HepG2 (cell line): ENCODE measurements around the gene AGBL3. TPM values are rescaled to one million over a fixed set of nuclear protein-coding genes. Genes with fewer than 3 reads are reported as not detected.

ENCODE experiments used
- ATAC-seq: fragments of 200-7000 bp; cut with Tn5 transposase; 3 replicates; pipeline ENCODE4 v1.9.1; 2020; ENCODE audit warnings: mild to moderate bottlenecking, moderate library complexity
- BruUV-seq: library from RNA; stranded (reverse); fragments of 400-500 nt; replicated peaks from 2 replicates; lab custom pipeline; 2021; lab: Mats Ljungman, UMichigan
- CTCF ChIA-PET: fragments of 300-600 bp; formaldehyde crosslinking; extraction: SDS; loops from one replicate; lab custom pipeline; 2021; ENCODE audit warnings: low total read pairs, inconsistent platforms, low intra/inter-chr PET ratio; lab: Yijun Ruan, JAX
- POLR2A ChIA-PET: fragments of 350-600 bp; sonication (Branson Sonifier 250); formaldehyde crosslinking; loops from one replicate; lab custom pipeline; 2020; ENCODE audit warnings: antibody characterized with exemption, inconsistent platforms; lab: Yijun Ruan, JAX
- DNase-seq: peaks from one replicate; pipeline ENCODE4 v3.0.0-alpha.2; 2015; ENCODE audit warnings: low spot score
- FAIRE-seq: peaks from 3 replicates; lab custom pipeline; 2011; peaks lifted over from hg19 to GRCh38; lab: Jason Lieb, UNC
- H2AFZ ChIP-seq: one replicate; pipeline ENCODE4 v1.6.1; 2011; ENCODE audit warnings: low read length, inconsistent platforms
- H3K27ac ChIP-seq: fragments of 300-600 bp; 3 replicates; pipeline ENCODE4 v1.8.0; 2011; ENCODE audit warnings: mixed run types, mild to moderate bottlenecking, mixed read lengths, low read length, inconsistent platforms; ENCODE audit not compliant: insufficient read depth; ENCODE audit errors: extremely low read length
- H3K27me3 ChIP-seq, 2 experiments: fragments of 200-600 bp in 1 of 2; 2 replicates in 1 of 2; 3 replicates in 1 of 2; pipeline versions ENCODE4 v1.6.0 to v1.8.0; 2011; ENCODE audit warnings: low read length in 2 of 2, mild to moderate bottlenecking in 2 of 2, moderate library complexity in 2 of 2, inconsistent platforms in 1 of 2; ENCODE audit not compliant: insufficient read depth in 2 of 2, control insufficient read depth in 1 of 2
- H3K36me3 ChIP-seq, 2 experiments: fragments of 200-600 bp in 1 of 2; replicated peaks in 1 of 2; 2 replicates in 1 of 2; 3 replicates in 1 of 2; pipeline versions ENCODE4 v1.5.1 to v1.8.0; 2011; ENCODE audit warnings: low read length in 2 of 2, inconsistent platforms in 1 of 2; ENCODE audit not compliant: insufficient read depth in 2 of 2, control insufficient read depth in 1 of 2
- H3K4me1 ChIP-seq: 2 replicates; pipeline ENCODE4 v1.5.1; 2012; ENCODE audit warnings: low read length, inconsistent platforms; ENCODE audit not compliant: insufficient read depth
- H3K4me2 ChIP-seq: 2 replicates; pipeline ENCODE4 v1.6.0; 2011; ENCODE audit warnings: low read depth, low read length, inconsistent platforms
- H3K4me3 ChIP-seq, 3 experiments: fragments of 200-600 bp in 1 of 3; sonication (generic), shearing (Covaris generic) in 1 of 3; replicated peaks in 1 of 3; 2 replicates each; pipeline ENCODE4 v1.5.1; 2011 to 2016; ENCODE audit warnings: low read length in 3 of 3, inconsistent platforms in 2 of 3, low read depth in 2 of 3, mild to moderate bottlenecking in 2 of 3, control low read depth in 1 of 3, mixed read lengths in 1 of 3; ENCODE audit not compliant: insufficient read depth in 1 of 3
- H3K79me2 ChIP-seq: one replicate; pipeline ENCODE4 v1.6.1; 2011; ENCODE audit warnings: low read length, inconsistent platforms; ENCODE audit not compliant: insufficient read depth
- H3K9ac ChIP-seq: 2 replicates; pipeline ENCODE4 v1.6.0; 2011; ENCODE audit warnings: mild to moderate bottlenecking, low read depth, low read length, inconsistent platforms; ENCODE audit not compliant: insufficient read depth
- H3K9me3 ChIP-seq: 2 replicates; pipeline ENCODE4 v1.5.1; 2012; ENCODE audit warnings: mild to moderate bottlenecking, low read length
- H4K20me1 ChIP-seq: 2 replicates; pipeline ENCODE4 v1.6.0; 2011; ENCODE audit warnings: inconsistent platforms, mild to moderate bottlenecking, low read length, moderate library complexity; ENCODE audit not compliant: insufficient read depth
- AGO2 ChIP-seq: fragments of 200-400 bp; formaldehyde crosslinking; optimal IDR thresholded peaks from 2 replicates; pipeline ENCODE3; 2017; ENCODE audit warnings: mild to moderate bottlenecking, low read depth, low read length, moderate library complexity
- SMYD3 ChIP-seq: sonication (generic); formaldehyde crosslinking; IDR thresholded peaks from 2 replicates; pipeline ENCODE4 v1.8.1; 2023; ENCODE audit warnings: mild to moderate bottlenecking, missing genetic modification reagents
- THAP11 ChIP-seq: IDR thresholded peaks from 2 replicates; pipeline ENCODE4 v1.6.1; 2016; ENCODE audit warnings: missing biosample characterization, missing genetic modification reagents
- ZC3H13 ChIP-seq: sonication (generic); formaldehyde crosslinking; IDR thresholded peaks from 2 replicates; pipeline ENCODE4 v1.8.1; 2023; ENCODE audit warnings: mild to moderate bottlenecking, missing genetic modification reagents, moderate library complexity
- ZEB1 ChIP-seq: IDR thresholded peaks from 2 replicates; pipeline ENCODE4 v1.6.1; 2012; ENCODE audit warnings: mild to moderate bottlenecking, low read depth, inconsistent platforms; ENCODE audit not compliant: insufficient replicate concordance
- ZFP36L1 ChIP-seq: sonication (generic); formaldehyde crosslinking; IDR thresholded peaks from 2 replicates; pipeline ENCODE4 v1.8.0; 2022; ENCODE audit warnings: mild to moderate bottlenecking, missing genetic modification reagents, moderate library complexity
- ZNF510 ChIP-seq: sonication (generic); formaldehyde crosslinking; IDR thresholded peaks from 2 replicates; pipeline ENCODE4 v1.4.0; 2020; ENCODE audit warnings: low read depth, mild to moderate bottlenecking, missing genetic modification reagents
- ZNF550 ChIP-seq: sonication (generic); formaldehyde crosslinking; IDR thresholded peaks from 2 replicates; pipeline ENCODE4 v1.4.0; 2020; ENCODE audit warnings: mild to moderate bottlenecking, missing genetic modification reagents, borderline replicate concordance
- ZNF563 ChIP-seq: sonication (generic); formaldehyde crosslinking; IDR thresholded peaks from 2 replicates; pipeline ENCODE4 v1.8.0; 2022; ENCODE audit warnings: mild to moderate bottlenecking, moderate library complexity, missing genetic modification reagents
- ZNF75D ChIP-seq: sonication (generic); formaldehyde crosslinking; IDR thresholded peaks from 2 replicates; pipeline ENCODE4 v1.8.1; 2023; ENCODE audit warnings: missing genetic modification reagents, mild to moderate bottlenecking, borderline replicate concordance
- WGBS: methylation state at CpG from one replicate; pipeline ENCODE4 v1.1.6; 2017; ENCODE audit warnings: low lambda C conversion rate; 5-methylcytosine and 5-hydroxymethylcytosine counted together
- in situ Hi-C: cut with HindIII; loops from 2 replicates; pipeline ENCODE4 v1.10.0; 2017; ENCODE audit warnings: low pct_unique_long_range_greater_than_20kb; ENCODE audit not compliant: extremely low pct_ligation_motif_present
- intact Hi-C: fragments of 100-400 bp; cut with micrococcal nuclease; formaldehyde crosslinking; loops from one replicate; pipeline ENCODE4 v1.10.0; 2022; ENCODE audit not compliant: unreplicated experiment
- polyA plus RNA-seq, 8 experiments: library from polyadenylated mRNA; depleted of rRNA in 3 of 8; stranded (reverse) in 7 of 8; unstranded in 1 of 8; fragments of >200 nt; fragmentation: Illumina TruSeq in 4 of 8; extraction: Trizol in 4 of 8; gene quantifications; 2 replicates each; pipeline versions ENCODE4 v1.2.1 to v1.2.3, GENCODE V29; 2011 to 2016; ENCODE audit warnings: low read depth in 4 of 8, missing spikeins in 1 of 8, mixed read lengths in 1 of 8; ENCODE audit not compliant: insufficient read depth in 1 of 8
- total RNA-seq, 5 experiments: library from RNA; depleted of rRNA; stranded (reverse); fragments of >200 nt; fragmentation: Illumina TruSeq; extraction: Trizol; gene quantifications; 2 replicates each; pipeline ENCODE4 v1.2.3, GENCODE V29; 2016; ENCODE audit warnings: low read depth in 1 of 5
- TF ChIP-seq, protein P1 (sequence below): sonication (generic); formaldehyde crosslinking; IDR thresholded peaks from 2 replicates; pipeline ENCODE4 v1.5.1; 2020; ENCODE audit warnings: mild to moderate bottlenecking, missing genetic modification reagents, borderline replicate concordance
- TF ChIP-seq, protein P2 (sequence below): sonication (generic); formaldehyde crosslinking; IDR thresholded peaks from 2 replicates; pipeline ENCODE4 v1.8.1; 2023; ENCODE audit warnings: mild to moderate bottlenecking, inconsistent platforms, moderate library complexity, missing genetic modification reagents, borderline replicate concordance

Gene AGBL3
- total and polyA plus RNA-seq, 2 of the 13 experiments (the other 11 are each of a cell fraction or from before 2014, with no cell fraction given), result 2.2 to 7.2 TPM

DNA sequence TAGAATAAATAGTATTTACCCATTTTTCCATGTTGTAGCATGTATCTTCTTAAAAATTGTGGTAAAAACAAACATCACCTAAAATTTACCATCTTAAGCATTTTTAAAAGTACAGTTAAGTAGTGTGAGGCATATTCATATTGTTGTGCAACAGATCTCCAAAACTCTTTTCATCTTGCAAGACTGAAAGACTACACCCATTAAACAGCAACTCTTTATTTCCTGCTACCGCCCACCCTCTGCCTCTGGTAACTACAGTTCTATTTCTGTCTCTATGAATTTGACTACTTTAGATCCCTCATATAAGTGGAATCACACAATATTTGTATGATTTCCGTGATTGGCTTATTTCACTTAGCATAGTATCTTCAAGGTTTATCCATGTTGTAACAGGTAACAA, 40.0 kb upstream of the AGBL3 start (continued):
- TF ChIP-seq, protein P1, sequence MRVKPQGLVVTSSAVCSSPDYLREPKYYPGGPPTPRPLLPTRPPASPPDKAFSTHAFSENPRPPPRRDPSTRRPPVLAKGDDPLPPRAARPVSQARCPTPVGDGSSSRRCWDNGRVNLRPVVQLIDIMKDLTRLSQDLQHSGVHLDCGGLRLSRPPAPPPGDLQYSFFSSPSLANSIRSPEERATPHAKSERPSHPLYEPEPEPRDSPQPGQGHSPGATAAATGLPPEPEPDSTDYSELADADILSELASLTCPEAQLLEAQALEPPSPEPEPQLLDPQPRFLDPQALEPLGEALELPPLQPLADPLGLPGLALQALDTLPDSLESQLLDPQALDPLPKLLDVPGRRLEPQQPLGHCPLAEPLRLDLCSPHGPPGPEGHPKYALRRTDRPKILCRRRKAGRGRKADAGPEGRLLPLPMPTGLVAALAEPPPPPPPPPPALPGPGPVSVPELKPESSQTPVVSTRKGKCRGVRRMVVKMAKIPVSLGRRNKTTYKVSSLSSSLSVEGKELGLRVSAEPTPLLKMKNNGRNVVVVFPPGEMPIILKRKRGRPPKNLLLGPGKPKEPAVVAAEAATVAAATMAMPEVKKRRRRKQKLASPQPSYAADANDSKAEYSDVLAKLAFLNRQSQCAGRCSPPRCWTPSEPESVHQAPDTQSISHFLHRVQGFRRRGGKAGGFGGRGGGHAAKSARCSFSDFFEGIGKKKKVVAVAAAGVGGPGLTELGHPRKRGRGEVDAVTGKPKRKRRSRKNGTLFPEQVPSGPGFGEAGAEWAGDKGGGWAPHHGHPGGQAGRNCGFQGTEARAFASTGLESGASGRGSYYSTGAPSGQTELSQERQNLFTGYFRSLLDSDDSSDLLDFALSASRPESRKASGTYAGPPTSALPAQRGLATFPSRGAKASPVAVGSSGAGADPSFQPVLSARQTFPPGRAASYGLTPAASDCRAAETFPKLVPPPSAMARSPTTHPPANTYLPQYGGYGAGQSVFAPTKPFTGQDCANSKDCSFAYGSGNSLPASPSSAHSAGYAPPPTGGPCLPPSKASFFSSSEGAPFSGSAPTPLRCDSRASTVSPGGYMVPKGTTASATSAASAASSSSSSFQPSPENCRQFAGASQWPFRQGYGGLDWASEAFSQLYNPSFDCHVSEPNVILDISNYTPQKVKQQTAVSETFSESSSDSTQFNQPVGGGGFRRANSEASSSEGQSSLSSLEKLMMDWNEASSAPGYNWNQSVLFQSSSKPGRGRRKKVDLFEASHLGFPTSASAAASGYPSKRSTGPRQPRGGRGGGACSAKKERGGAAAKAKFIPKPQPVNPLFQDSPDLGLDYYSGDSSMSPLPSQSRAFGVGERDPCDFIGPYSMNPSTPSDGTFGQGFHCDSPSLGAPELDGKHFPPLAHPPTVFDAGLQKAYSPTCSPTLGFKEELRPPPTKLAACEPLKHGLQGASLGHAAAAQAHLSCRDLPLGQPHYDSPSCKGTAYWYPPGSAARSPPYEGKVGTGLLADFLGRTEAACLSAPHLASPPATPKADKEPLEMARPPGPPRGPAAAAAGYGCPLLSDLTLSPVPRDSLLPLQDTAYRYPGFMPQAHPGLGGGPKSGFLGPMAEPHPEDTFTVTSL (CRISPR knock-in tag), result no peak
- no peak for TF ChIP-seq THAP11 (CRISPR knock-in tag)
- TF ChIP-seq ZNF550 (CRISPR knock-in tag), result no peak
- TF ChIP-seq ZC3H13 (CRISPR knock-in tag), result no peak
- no peak for TF ChIP-seq SMYD3 (CRISPR knock-in tag)
- TF ChIP-seq, all 625 proteins: peak for 0

DNA sequence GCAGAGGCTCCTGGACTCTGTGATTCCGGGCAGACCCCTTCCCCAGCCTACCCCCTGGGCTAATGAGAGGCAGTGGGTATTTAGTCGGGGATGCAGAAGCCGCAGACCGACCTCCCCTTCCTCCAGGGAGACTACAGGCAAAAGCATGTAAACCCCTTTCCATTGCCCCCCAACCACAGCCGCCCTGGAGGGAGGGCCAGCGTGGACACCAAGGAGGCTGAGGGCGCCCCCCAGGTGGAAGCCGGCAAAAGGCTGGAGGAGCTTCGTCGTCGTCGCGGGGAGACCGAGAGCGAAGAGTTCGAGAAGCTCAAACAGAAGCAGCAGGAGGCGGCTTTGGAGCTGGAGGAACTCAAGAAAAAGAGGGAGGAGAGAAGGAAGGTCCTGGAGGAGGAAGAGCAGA, 39.0 kb upstream of the AGBL3 start:
- FAIRE-seq (no peak), ATAC-seq (no peak), DNase-seq (no peak)
- WGBS, result 97% methylated on average over 17 of the region's 17 CpGs
- Histone ChIP-seq H3K9me3 (no peaks in the 10 kb centered on the region), H3K9ac (no peak overlapping the region), H3K36me3 (peaks cover 9 to 62% of the 10 kb centered on the region in 2 experiments), H3K4me1 (peaks cover 32% of the 10 kb centered on the region), H4K20me1 (no peaks in the 10 kb centered on the region), H3K79me2 (no peaks in the 10 kb centered on the region), H2AFZ (no peak overlapping the region), H3K27me3 (no peaks in the 10 kb centered on the region), H3K27ac (no peak overlapping the region), H3K4me3 (no peak overlapping the region), H3K4me2 (no peak overlapping the region)
- BruUV-seq, result no TSS peak
- no peak for TF ChIP-seq ZEB1
- TF ChIP-seq ZFP36L1 (CRISPR knock-in tag), result no peak
- TF ChIP-seq ZNF510 (CRISPR knock-in tag), result no peak
- TF ChIP-seq, protein P2, sequence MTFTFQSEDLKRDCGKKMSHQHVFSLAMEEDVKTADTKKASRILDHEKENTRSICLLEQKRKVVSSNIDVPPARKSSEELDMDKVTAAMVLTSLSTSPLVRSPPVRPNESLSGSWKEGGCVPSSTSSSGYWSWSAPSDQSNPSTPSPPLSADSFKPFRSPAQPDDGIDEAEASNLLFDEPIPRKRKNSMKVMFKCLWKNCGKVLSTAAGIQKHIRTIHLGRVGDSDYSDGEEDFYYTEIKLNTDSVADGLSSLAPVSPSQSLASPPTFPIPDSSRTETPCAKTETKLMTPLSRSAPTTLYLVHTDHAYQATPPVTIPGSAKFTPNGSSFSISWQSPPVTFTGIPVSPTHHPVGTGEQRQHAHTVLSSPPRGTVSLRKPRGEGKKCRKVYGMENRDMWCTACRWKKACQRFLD (CRISPR knock-in tag), result no peak
- TF ChIP-seq ZNF75D (CRISPR knock-in tag), result no peak
- TF ChIP-seq AGO2, result peak; percentile 71
- no peak for TF ChIP-seq ZNF563 (CRISPR knock-in tag)
- in situ Hi-C loops, result no loop called here
- intact Hi-C loops, result loop anchor here (10.0 kb wide), 1 partner anchor 223 kb away; no protein-coding TSS in a partner anchor
- ChIA-PET CTCF (no interaction called here), POLR2A (interaction anchor here (0.5 kb wide), 1 partner anchor 20 kb away, joined by 3 read pairs; no protein-coding TSS in a partner anchor)
